GM19099 (cell line): ENCODE results near the gene TMEM131.

Experiments
- POLR2A ChIP-seq: IDR thresholded peaks from 3 replicates; pipeline ENCODE4 v1.6.1; 2011; ENCODE audit warnings: low read depth; ENCODE audit not compliant: insufficient read length; ENCODE audit errors: extremely low read depth

Gene TMEM131

GRCh38 chr2:98004047-98004446 is 8.3 kb upstream of the TMEM131 start:
- TF ChIP-seq POLR2A = no peak

GRCh38 chr2:97999536-97999935 is 3.8 kb upstream of the TMEM131 start:
- no peak for TF ChIP-seq POLR2A

GRCh38 chr2:97998431-97999005 is 2.8 kb upstream of the TMEM131 start:
- no peak for TF ChIP-seq POLR2A

- TF ChIP-seq POLR2A = no peak
Measured at GRCh38 chr2:97997784-97998392, 2.1 kb upstream of the TMEM131 start.

GRCh38 chr2:97996679-97997078 is 931 bp upstream of the TMEM131 start:
- no peak for TF ChIP-seq POLR2A

GRCh38 chr2:97995026-97995733 is 568 bp downstream of the TMEM131 start:
- TF ChIP-seq POLR2A = peak; percentile 61

- TF ChIP-seq POLR2A = no peak
Measured at GRCh38 chr2:97994476-97994875, 1.3 kb downstream of the TMEM131 start.

GRCh38 chr2:97993926-97994325 is 1.8 kb downstream of the TMEM131 start:
- no peak for TF ChIP-seq POLR2A

- no peak for TF ChIP-seq POLR2A
Measured at GRCh38 chr2:97992836-97993825, 2.6 kb downstream of the TMEM131 start.

- TF ChIP-seq POLR2A = no peak
Measured at GRCh38 chr2:97991081-97991856, 4.5 kb downstream of the TMEM131 start.

GRCh38 chr2:97988722-97989121 is 7.0 kb downstream of the TMEM131 start:
- no peak for TF ChIP-seq POLR2A

GRCh38 chr2:97985998-97986397 is 9.8 kb downstream of the TMEM131 start:
- TF ChIP-seq POLR2A = no peak

- TF ChIP-seq POLR2A = no peak
Measured at GRCh38 chr2:97983698-97984097, 12.1 kb downstream of the TMEM131 start.

GRCh38 chr2:97983134-97983533 is 12.6 kb downstream of the TMEM131 start:
- no peak for TF ChIP-seq POLR2A
